GM08714 (cell line): ENCODE data around the gene FNDC3B.
A peak's percentile ranks its signal among the peaks of the same experiment; 100 is the strongest.

Experiments
- H3K4me3 ChIP-seq: fragments of 200-500 bp; sonication (Bioruptor generic); 2 replicates; pipeline ENCODE4 v1.5.1; 2014; ENCODE audit warnings: mild to moderate bottlenecking, low read length, inconsistent platforms
- ZNF274 ChIP-seq: IDR thresholded peaks from 2 replicates; pipeline ENCODE4 v1.6.1; 2012; ENCODE audit warnings: mild to moderate bottlenecking, low read depth, low read length

FNDC3B gene

GRCh38 chr3:172139528-172140276, 100.3 kb downstream of the FNDC3B start:
- no peak overlapping the region for H3K4me3 ChIP-seq
- TF ChIP-seq ZNF274, result no peak

DNA sequence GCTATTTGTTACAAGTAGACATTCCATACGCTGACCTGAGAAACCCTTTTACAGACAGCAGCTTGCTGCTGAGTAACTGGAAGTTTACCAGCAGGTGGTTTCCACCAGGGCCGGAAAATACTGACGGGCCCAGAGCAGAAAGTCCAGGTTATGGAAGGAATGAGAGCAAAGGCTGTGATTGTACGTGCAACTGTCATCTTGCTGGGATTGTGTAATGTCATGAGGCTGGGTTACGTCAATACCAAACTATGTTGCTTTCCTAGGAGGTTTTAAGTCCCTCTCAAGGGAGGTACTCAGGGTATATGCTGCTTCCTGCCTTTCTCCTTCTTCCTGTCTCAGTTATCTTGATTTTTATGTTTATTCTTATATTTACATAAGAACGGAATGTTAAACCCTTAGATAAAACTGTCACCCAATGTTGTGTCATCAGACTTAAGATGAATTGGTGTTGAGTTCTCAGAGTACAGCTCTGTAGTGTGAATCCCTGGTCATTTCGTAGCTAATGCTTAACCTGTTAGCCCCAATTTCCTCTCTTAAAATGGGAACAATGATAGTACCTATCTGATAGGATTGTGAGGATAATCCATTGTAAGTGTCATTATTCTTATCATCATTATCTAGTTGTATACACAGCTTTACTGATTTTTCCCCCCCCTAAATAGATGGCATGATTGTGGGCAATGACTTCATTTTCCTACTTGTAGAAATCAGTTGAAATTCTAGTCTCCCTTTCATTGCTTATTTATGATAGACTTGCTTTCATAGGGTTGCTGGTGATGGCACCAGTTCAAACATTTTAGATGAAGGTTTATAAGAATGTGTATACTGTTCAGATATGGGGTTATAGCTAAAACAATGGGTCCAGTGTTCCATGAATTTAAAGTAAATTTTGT, 101.4 kb downstream of the FNDC3B start:
- no peak for TF ChIP-seq ZNF274
- no peak overlapping the region for H3K4me3 ChIP-seq

DNA sequence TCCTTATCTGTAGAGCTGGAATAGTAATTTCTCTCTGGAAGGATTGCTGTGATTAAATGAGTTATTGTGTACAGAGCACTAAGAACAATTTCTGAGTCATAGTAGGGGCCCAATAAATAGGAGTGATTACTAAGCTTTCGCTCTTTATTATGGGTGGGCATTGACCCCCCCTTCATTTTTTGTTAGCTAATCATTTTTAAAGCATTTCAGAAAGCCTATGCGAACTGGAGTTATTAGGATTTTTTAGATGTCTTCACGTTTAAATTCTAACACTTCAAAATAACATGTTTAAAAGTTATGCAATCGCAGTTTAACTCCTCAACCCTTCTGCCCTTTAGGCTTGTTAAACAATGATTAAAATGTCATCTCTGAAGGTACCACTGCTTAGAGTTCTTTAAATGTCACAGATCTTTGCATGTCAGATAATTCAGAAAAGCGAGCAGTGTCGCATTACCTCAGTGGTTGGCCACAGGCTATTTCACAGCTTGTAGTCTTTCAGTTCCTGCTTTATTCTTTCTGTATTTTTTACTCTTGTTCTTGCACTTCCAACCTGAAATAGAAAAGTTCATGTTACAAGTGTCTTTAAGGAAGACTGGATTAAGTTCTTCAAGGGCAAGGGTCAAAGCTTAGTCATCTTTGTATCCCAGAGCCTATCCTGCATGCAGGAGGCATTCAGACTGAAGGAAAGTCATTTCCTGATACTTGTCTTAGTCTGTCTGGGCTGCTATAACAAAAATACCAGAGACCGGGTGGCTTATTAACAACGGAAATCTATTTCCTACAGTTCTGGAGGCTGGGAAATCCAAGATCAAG, 102.9 kb downstream of the FNDC3B start:
- no peak for TF ChIP-seq ZNF274
- peak overlapping the region; percentile 70; the same call in 1 of the 2 replicates for H3K4me3 ChIP-seq

DNA sequence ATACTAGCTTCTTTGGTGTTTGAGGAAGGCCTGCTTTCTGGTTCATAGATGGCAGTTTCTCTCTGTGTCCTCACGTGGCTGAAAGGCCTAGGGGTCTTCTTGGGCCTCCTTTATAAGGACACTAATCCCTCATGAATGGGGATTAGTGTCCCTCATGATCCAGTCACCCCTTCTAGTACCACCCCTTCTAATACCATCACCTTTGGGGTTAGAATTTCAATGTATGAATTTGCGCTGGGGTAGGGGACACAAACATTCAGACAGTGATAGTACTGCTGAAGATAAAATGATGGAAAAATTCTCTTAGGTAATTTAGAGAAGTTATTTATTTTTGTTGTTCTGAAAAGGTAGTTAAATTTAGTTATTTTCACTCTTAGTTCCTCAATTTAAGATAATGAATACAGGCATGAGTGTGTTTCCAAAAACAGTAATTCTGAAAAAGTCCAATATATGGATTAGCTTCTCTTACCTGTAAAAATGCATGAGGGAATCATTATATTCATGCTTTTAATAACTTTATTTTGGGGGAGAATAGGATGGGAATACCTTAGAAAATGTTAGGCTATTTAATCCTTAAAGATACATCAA, 103.6 kb downstream of the FNDC3B start:
- peak overlapping the region; percentile 70; the same call in 1 of the 2 replicates for H3K4me3 ChIP-seq
- no peak for TF ChIP-seq ZNF274

GRCh38 chr3:172143739-172144497, 104.5 kb downstream of the FNDC3B start:
- H3K4me3 ChIP-seq, result no peak overlapping the region
- no peak for TF ChIP-seq ZNF274

GRCh38 chr3:172144601-172145000, 105.2 kb downstream of the FNDC3B start:
- H3K4me3 ChIP-seq, result no peak overlapping the region
- TF ChIP-seq ZNF274, result no peak

DNA sequence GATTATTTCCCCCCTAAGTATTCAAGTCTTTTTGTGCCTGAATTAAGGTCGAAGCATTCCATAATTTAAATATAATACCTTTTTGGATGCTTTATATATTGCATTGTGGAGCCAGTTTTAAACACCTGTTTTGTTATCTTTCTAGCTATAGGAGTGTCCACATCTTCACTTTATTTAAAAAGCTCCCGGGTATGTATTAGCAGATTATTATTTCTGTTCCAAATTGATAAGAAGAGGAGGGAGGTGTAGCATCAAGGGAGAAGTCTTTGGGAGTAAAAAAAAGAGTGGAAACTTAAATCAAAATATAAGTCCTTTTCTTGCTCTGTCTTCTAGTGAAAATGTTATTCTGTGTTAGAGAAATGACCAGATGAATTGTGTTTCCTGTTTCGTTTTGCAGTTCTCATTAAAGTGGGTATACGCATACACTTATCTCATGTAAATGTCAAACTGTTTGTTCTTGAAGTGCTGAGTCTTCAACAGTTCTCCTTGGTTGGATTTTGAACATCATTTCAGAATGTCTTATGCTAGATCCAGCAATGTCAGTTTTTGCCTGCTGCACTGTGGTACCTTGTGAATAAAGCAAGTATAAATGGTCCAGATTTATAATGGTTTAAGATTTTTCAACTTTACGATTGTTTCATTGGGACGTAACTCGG, 105.8 kb downstream of the FNDC3B start:
- TF ChIP-seq ZNF274, result no peak
- H3K4me3 ChIP-seq, result no peak overlapping the region

GRCh38 chr3:172146349-172146748, 107.0 kb downstream of the FNDC3B start:
- H3K4me3 ChIP-seq, result no peak overlapping the region
- no peak for TF ChIP-seq ZNF274

DNA sequence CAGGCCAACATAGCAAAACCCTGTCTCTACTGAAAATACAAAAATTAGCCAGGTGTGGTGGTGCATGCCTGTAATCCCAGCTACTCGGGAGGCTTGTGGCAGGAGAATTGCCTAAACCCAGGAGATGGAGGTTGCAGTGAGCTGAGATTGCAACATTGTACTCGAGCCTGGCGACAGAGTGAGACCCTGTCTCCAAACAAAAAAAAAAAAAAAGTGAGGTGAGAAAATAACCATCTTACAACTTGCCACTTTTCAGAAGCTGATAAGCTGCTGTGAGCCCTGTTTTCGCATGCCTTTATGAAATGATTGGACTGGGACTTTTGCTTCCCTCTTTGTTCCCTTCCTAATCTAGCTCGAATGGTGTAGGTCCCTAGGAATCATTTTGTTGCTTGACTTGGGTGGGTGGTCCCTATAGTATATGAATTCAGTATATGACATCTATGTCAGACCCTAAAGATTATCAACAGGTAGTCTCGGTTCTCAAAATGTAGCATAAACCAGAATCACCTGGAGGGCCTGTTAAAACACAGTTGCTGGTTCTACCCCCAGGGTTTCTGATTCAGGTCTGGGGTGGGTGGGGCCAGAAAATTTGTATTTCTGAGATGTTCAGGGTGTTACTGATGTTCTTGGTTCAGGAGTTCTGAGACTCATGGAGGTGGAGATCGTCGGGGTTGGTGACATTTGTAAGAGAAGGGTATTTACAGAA, 107.9 kb downstream of the FNDC3B start:
- no peak for TF ChIP-seq ZNF274
- H3K4me3 ChIP-seq, result no peak overlapping the region

- TF ChIP-seq ZNF274, result no peak
- H3K4me3 ChIP-seq, result no peak overlapping the region
Observed at GRCh38 chr3:172148241-172148640, 108.9 kb downstream of the FNDC3B start.

GRCh38 chr3:172148702-172149565, 109.6 kb downstream of the FNDC3B start:
- H3K4me3 ChIP-seq, result no peak overlapping the region; the same call in 1 of the 2 replicates
- no peak for TF ChIP-seq ZNF274
